ENCODE measurements around the gene GALNT1.

GRCh38 chr18:35617865-35618264 is 36.3 kb downstream of the GALNT1 start:
- TF ChIP-seq POLR2A (IDR thresholded peaks at IDR 0.05) (no peak), CTCF (IDR thresholded peaks at IDR 0.05) (no peak)

Data from prostate gland (tissue), 2 donors.